Retinal pigment epithelial cell (primary cell): ENCODE data around the gene DNTT.

Experiments used
- DNase-seq: peaks from one replicate; pipeline ENCODE4 v3.0.0-alpha.2; 2010; ENCODE audit warnings: low read depth
- H3K4me3 ChIP-seq: 2 replicates; pipeline ENCODE4 v1.5.1; 2011; ENCODE audit warnings: mild to moderate bottlenecking, low read length, control low read depth, moderate library complexity
- CTCF ChIP-seq: conservative IDR thresholded peaks from 2 replicates; pipeline ENCODE4 v1.5.1; 2011; ENCODE audit warnings: low read depth, low read length, control low read depth, inconsistent platforms

Gene DNTT

DNA sequence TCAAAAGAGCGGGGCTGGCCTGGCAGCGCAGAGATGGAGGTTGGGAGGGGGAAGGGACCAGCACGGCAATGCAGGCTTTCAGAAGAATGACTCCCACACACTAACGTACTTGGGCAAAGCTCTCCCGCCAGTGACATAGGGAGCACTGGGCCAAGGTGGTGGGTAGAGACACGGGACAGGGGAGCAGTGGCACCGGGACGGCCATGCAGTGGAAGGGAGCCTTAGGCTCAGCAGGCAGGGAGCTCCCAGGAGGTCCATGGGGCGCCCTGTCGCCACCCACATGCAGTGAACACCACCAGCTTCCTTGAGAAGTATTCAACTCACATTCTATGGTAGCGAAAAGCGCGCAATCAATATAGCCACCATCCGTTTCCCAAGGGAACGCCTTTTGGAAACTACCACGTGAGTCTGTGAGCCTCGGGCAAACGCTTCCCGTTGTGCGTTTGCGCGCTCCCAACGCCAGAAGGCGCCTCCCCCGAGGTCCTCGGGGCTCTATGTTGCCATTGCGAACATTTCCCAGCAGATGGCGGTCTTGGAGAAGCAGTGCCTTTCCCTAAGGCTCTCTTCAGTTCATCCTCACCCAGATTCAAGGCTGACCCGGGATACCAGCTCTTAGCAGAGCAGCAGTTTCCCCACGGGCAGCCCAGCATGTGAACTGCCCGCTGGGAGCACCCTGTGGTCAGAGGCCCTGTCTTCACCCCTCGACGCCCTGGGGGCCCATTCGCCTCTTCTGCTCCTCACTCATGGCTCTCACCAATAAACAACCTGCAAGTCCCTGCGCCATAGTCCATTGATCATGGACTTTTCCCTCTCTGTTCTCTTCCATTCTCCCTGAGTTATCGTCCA is 71.0 kb downstream of the DNTT start:
- H3K4me3 ChIP-seq = peak overlapping the region; percentile 58
- DNase-seq = peak; percentile 39
- TF ChIP-seq CTCF = peak; percentile 98

DNA sequence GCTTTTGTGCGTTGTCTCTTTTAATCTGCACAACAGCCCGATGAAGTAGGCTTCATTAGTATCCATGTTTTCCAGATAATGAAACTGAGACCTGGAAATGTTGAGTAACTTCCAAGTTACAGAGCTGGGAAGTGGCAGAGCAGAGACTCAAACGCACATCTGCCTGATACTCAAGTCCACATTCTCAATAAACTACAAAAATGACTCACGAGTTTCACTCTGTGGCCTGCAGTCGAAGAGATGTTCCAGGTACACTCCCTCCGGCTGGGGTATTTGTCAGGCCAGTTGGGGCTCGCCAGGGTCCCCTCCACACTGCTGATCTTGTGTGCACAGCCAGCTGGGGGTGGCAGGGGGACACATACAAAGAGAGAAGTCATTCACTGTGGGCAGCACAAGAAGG is 72.2 kb downstream of the DNTT start:
- TF ChIP-seq CTCF = no peak
- DNase-seq = no peak
- H3K4me3 ChIP-seq = no peak overlapping the region

DNA sequence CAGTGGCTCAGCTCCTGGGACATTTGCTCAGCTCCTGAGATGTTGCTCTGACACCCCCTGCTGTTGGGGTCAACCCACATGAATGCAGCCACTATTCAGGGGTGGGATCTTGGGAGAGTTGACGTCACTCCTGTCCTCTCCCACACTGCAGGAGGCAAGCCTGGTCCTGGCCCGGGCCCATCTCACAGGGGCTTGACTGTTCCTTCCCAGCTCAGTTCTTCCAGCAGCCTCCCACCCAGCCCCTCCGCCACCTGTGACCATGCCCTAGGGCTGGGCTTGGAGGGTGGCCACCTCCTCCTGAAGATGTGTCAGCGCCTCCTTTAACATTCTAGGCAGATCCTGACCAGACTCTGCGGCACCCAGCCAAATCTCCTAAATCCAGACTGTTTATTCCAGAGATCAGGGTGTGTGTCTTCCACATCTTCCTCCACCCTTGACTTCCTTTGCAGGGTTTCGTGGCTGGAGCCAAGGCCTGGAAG is 73.6 kb downstream of the DNTT start:
- DNase-seq = no peak
- no peak for TF ChIP-seq CTCF

DNA sequence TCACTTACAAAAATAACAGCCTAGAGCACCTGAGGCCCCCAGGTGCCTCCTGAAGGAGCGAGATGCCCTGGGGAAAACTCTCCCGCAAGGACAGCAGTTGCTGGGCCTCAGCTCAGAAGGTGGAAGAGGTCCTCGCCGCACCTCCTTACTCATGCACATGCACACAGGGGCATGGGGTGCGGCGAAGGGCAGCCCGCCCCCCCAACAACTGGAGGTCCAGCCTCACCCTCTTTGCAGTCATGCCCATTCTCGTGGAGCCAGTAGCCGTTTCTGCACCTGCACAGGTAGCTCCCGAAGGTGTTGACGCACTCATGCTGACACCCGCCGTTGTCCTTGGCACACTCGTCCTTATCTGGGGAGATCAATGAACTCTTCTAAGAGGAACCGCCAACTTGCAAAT is 74.5 kb downstream of the DNTT start:
- H3K4me3 ChIP-seq = no peak overlapping the region
- DNase-seq = no peak
- no peak for TF ChIP-seq CTCF

More for the DNA sequence above, 73.6 kb downstream of the DNTT start:
- no peak overlapping the region for H3K4me3 ChIP-seq

DNA sequence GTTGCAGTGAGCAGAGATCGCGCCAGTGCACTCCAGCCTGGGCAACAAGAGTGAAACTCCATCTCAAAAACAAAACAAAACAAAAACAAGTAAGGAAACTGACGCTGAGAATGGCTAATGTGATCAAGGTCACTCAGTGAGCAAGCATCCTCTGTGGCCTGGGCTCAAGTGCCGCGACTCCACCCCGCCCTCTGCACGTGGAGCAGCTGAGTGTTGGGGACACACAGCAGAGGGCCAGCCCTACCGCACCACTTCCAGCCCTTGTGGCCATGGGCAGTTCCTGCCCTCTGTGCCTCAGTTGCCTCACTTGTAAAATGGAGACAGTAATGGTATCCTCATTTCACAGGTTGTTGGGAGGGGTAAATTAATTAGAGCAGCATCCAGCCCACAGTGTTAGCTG is 75.5 kb downstream of the DNTT start:
- DNase-seq = no peak
- no peak for TF ChIP-seq CTCF

GRCh38 chr10:96380821-96381220 is 76.6 kb downstream of the DNTT start:
- no peak for DNase-seq
- no peak overlapping the region for H3K4me3 ChIP-seq

More for the DNA sequence above, 75.5 kb downstream of the DNTT start:
- H3K4me3 ChIP-seq = no peak overlapping the region

More at GRCh38 chr10:96380821-96381220, 76.6 kb downstream of the DNTT start:
- TF ChIP-seq CTCF = no peak
